Amniotic epithelial cell (primary cell): ENCODE results near the gene DNAAF5.
"Not testable (repeated sequence)": the region's sequence is repeated elsewhere in the genome, so short reads cannot be mapped to it uniquely, and the experiment has no call there.

ENCODE experiments used
- DNase-seq: peaks from one replicate; pipeline ENCODE4 v3.0.0-alpha.2; 2010; ENCODE audit warnings: low read depth

DNAAF5 gene

DNA sequence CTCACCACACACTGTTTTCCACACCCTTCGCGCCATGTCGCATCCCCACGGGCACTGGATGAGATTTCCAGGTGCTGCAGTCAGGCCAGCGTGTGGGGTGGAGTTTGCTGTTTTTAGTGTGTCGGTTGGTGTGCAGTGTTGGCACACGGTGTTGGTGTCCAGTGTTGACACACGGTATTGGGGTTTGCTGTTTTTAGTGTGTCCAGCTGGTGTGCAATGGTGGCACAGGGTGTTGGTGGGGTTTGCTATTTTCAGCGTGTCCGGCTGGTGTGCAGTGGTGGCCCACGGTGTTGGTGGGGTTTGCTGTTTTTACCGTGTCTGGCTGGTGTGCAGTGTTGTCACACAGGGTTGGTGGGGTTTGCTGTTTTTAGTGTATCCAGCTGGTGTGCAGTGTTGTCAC, 20.7 kb downstream of the DNAAF5 start:
- DNase-seq, result no peak

DNA sequence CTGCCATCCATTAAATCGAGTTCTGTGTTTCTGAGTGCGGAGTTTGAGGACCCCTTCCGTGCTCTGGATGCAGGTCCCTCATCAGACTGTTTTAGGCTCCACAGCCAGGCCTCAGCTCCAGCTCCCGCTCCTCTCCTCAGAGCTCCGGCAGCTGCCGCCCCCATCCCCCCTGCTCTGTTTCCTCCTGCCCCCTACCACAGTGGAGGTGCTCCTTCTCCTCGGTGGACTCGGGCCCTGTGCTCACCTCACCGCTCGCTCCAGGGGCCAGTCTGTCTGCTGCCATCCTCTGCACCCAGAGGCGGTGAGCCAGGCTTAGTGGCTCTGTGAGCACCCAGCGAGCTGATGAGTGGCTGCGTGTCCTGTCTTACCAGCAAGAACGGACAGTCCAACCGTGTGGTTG, 21.9 kb downstream of the DNAAF5 start:
- DNase-seq, result no peak

DNA sequence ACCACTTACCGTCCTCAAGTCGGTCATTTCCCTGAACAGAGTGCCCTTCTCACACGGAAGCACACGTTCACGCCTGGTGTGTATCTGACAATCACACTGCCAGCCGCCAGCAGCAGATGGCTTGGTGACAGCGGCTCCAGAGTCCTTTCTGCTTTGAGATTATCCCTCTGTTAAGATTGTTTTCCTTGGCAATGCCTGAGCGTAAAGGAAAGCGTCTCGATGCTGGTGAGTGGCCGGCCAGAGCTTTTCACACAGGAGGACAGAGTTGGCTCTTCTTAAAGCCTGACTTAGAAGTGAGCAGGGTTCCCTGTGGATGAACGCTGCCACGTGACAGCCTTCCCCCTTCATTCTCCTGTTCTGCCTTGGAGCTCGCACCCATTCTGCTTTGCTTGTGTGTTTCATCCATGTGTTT, 22.6 kb downstream of the DNAAF5 start:
- DNase-seq, result no peak

DNA sequence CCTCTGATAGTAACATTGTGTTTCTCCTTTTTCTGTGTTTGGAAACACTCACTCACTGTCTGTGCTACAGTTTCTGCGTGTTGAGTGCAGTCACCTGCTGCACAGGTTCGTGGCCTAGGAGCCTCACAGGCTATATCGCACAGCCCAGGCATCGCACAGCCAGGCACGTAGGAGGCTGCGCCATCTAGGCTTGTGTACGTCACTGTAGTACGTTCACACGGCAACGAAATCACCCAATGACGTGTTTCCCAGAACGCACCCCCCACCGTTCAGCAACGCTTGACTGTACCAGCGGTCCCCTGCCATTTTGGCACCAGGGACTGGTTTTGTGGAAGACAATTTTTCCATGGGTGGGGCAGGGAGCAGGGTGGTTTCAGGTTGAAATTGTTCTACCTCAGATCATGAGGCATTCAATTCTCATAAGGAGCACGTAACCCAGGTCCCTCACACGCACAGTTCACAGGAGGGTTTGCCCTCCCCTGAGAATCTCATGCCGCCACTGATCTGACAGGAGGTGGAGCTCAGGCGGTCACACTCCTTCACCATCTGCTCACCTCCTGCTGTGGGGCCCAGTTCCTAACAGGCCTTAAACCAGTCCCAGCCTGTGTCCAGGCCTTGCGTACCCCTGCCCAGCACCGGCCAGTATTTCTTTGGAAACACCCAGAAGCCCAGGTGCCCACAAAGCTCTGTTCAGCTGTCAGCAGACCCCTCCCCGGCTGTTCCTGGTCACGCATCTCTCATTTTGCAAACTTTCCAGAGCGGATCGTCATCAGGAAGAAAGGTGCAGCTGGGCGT, 23.8 kb downstream of the DNAAF5 start:
- no peak for DNase-seq

- no peak for DNase-seq
These were observed 25.3 kb downstream of the DNAAF5 start for GRCh38 chr7:751826-752225.

GRCh38 chr7:752256-752655, 25.8 kb downstream of the DNAAF5 start:
- DNase-seq, result not testable (repeated sequence)

GRCh38 chr7:753190-753589, 26.7 kb downstream of the DNAAF5 start:
- DNase-seq, result no peak

DNA sequence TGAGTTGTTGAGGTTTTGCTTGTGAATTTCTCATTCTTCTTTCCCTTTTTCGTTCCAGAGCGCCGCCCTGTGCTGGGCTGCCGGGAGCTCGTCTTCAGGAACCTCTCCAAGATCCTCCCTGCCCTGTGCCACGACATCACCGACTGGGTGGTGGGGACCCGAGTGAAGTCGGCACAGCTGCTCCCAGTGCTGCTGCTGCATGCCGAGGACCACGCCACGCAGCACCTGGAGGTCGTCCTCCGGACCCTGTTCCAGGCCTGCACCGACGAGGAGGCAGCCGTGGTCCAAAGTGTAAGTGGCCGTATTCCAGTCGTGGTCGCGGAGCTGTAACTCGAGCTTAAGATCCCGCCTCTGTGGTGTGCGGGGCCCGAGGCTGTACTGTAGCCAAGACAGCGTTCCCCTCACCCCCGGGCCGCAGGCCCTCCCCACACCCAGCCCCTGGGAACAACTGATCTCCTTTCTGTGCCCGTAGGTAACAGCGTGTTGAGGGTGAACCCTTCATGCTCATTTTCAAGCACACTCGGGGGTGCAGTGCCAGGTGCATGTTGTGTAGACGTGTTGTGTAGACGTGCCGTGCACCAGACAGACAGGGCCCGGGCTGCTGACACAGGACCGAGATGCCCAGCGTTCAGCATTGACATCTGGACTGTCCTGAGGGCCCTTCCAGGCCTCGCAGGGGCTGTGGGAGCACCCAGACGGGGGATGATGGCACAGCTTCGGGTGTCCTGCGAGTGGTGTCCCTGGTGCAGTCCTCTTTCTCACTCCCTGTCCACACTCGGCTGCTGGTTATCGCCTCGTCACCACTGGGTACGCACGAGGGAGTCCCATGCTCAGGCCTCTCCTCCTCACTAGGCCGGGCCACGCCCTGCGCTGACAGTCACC, 28.3 kb downstream of the DNAAF5 start:
- DNase-seq, result no peak

DNA sequence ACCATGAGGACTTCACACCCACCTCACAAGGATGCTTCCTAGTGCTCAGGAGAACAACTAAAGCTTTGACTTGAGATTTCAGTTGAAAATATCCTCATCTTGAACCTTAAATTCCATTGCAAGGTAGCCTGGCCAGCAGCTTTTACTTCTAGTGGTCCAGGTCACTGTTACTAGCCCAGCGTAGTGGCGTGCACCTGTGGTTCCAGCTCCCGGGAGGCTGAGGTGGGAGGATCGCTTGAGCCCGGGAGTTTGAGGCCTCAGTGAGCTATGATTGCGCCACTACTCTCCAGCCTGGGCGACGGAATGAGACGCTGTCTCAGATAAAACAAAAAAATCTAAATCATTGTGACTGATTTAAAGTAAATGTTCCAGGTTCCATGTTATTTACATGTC, 28.9 kb downstream of the DNAAF5 start:
- no peak for DNase-seq

DNA sequence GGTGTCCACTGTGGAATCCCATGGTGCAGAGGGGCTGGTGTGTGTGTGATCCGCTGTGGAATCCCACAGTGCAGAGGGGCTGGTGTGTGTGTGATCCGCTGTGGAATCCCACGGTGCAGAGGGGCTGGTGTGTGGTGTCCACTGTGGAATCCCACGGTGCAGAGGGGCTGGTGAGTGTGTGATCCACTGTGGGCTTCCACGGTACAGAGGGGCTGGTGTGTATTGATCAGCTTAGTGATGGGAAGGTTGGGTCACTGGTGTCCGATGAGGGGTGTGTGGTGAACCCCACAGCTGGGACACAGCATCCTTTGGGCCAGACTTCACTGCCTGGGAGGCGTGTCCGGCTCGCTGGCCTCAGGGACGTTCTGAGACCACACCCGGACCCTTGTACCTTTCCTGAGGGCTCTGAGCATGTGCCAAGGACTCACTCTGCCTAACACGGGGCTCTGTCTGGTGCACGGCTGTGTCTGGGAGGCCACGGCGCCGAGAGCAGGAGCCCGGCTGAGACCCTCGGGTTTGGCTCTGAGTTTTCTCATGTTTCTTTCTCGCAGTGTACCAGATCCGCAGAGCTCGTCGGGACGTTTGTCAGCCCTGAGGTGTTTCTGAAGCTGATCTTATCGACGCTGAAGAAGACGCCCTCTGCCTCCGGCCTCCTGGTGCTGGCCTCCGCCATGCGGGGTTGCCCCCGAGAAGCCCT, 29.9 kb downstream of the DNAAF5 start:
- no peak for DNase-seq

DNA sequence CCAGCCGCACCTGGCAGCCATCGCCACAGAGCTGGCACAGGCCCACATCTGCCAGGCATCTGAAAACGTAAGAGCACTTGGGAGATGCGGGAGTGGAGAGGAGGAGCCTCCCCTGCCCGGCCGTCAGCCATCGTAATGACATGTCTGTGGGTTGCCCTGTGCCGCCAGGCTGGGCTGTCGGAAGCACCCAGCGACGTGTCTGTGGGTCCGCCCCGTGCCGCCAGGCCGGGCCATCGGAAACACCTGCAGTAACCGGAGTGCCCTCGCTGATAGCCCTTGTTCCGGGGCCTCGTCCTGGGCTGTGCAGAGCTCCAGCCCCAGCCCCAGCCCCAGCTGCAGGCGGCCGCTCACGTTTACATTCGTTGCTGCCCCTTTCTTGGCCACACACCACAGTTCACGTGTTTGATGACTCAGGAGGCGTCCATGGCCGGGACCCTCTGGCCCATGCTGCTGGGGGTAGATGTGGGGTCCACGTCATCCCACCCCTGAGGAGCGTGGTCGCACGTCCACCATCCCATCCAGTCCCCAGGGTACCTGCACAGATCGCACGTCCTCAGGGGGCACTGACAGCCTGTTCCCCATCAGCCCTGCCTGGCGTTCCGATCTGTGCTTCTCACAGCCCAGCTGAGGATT, 30.5 kb downstream of the DNAAF5 start:
- no peak for DNase-seq

DNA sequence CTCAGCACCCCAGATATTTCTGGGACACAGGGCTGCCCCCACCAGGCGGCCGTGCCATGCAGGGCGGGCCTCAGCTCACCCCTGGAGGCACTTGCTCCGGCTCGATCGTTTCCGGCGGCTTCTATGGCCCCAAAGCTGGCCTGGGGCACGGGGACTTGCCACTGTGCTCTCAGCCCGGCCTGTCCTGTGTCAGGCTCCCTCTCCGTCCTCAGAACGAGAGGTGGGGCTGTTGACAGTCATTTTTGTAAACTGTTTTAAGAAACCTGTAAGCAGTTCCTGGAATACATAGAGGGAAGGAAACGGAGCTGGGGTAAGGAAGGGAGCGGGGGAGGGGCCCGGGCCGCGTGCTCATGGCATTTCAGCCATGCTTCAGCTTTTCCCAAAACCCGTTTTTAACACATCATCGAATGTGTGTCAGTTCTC, 31.3 kb downstream of the DNAAF5 start:
- DNase-seq, result no peak

DNA sequence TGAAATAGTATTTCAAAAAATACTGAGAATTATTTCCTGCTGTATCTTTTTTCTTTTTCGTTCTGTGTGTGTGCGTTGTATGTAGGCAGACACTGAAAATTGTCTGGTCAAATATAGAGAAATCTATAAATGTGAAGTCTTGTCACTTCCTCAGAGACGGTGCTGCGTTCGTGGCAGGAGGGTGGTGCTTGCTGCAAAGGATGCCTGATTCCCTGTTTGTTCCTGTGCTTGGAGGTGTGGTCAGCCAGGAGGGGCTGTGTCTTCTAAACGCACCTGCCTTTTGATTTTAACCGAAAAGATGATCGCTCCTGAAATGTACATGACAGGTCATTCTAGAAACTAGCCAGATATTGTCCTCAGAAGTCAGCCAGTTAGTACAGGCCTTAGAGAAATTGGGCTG, 33.1 kb downstream of the DNAAF5 start:
- DNase-seq, result no peak

- peak; percentile 78 for DNase-seq
These were observed 33.5 kb downstream of the DNAAF5 start for GRCh38 chr7:760006-760405.

- DNase-seq, result no peak
These were observed 34.6 kb downstream of the DNAAF5 start for GRCh38 chr7:761101-761500.

GRCh38 chr7:761631-762030, 35.1 kb downstream of the DNAAF5 start:
- no peak for DNase-seq

- DNase-seq, result peak; percentile 35
These were observed 36.4 kb downstream of the DNAAF5 start for GRCh38 chr7:762885-763284.

DNA sequence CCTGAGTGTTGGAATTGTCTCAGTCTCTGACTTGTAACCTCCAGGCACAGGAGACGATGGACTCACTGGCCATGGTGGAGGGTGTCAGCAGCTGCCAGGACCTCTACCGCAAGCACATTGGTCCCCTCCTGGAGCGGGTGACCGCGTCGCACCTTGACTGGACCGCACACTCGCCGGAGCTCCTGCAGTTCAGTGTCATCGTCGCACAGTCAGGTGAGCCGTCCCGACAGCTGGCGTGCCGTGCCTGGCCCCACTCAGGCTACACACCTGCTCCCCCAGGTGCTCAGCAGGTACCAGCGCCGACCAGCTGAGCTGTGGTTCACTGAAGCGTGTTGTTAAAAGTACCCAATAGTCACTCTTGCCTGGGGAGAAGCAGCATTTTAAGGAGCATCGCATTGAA, 37.3 kb downstream of the DNAAF5 start:
- DNase-seq, result no peak

- no peak for DNase-seq
These were observed 38.9 kb downstream of the DNAAF5 start for GRCh38 chr7:765383-765782.

DNA sequence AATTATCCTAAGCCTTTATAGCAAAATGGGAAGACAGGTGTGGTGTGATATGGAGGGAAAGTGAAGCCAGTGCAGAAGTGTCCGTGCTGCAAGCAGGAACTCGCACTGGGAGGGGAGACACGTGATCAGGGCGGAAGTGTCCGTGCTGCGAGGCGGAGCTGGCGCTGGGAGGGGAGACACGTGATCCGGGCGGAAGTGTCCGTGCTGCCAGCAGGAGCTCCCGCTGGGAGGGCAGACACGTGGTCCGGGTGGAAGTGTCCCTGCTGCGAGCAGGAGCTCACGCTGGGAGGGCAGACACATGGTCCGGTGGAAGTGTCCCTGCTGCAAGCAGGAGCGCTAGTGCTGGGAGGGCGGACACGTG, 41.1 kb downstream of the DNAAF5 start:
- no peak for DNase-seq

DNA sequence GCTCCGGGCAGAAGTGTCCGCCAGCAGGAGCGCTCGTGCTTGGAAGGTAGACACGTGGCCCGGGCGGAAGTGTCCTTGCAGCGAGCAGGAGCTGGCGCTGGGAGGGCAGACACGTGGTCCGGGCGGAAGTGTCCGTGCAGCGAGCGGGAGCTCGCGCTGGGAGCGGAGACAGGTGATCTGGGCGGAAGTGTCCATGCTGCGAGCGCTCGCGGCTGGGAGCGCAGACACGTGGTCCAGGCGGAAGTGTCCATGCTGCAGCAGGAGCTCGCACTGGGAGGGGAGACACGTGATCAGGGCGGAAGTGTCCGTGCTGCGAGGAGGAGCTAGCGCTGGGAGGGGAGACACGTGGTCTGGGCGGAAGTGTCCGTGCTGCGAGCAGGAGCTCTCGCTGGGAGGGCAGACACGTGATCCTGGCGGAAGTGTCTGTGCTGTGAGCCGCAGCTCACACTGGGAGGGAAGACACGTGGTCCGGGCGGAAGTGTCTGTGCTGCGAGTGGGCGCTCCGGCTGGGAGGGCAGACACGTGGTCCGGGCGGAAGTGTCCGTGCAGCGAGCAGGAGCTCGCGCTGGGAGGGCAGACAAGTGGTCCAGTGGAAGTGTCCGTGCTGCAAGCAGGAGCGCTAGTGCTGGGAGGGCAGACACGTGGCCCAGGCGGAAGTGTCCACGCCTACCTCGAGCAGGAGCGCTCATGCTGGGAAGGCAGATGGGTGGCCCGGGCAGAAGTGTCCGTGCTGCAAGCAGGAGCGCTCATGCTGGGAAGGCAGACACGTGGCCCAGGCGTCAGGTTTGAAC, 41.6 kb downstream of the DNAAF5 start:
- DNase-seq, result no peak
